Thyroid gland (tissue), 4 donors: ENCODE results near the gene MCUR1.

Source experiments
- POLR2A ChIP-seq, 2 donors: fragments of 450-650 bp; IDR thresholded peaks; one replicate each; pipeline ENCODE4 v1.6.1; 2017; ENCODE audit warnings: antibody characterized with exemption in 2 of 2, mild to moderate bottlenecking in 2 of 2, moderate library complexity in 1 of 2
- TF ChIP-seq, protein P1 (sequence below), 6 experiments: fragments of 200-600 bp in 3 of 6; fragments of 450-650 bp in 3 of 6; sonication (generic) in 3 of 6; IDR thresholded peaks; one replicate each; pipeline ENCODE4 v1.5.1; 2016 to 2019; ENCODE audit warnings: antibody characterized with exemption in 6 of 6, mild to moderate bottlenecking in 2 of 6, inconsistent platforms in 1 of 6, moderate library complexity in 1 of 6

DNA sequence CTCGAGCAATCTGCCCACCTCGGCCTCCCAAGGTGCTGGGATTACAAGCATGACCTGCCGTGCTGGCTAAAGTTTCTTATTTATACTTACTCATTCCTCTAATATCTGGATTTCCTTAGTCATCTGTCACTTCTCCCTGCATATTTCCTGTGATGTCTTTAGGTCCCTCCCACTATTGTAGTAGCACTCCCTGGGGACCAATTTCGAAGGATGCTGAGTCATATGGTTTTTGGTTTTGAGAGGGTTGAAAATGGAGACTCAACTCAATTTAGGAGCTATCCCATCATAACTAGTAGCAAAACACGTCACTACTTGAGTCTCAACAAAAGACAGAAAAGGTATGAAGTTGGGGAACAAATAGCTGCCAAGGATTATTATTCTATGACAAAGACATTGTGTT lies 20.2 kb downstream of the MCUR1 start:
- no peak for TF ChIP-seq POLR2A (IDR thresholded peaks at IDR 0.05)
- TF ChIP-seq, protein P1, sequence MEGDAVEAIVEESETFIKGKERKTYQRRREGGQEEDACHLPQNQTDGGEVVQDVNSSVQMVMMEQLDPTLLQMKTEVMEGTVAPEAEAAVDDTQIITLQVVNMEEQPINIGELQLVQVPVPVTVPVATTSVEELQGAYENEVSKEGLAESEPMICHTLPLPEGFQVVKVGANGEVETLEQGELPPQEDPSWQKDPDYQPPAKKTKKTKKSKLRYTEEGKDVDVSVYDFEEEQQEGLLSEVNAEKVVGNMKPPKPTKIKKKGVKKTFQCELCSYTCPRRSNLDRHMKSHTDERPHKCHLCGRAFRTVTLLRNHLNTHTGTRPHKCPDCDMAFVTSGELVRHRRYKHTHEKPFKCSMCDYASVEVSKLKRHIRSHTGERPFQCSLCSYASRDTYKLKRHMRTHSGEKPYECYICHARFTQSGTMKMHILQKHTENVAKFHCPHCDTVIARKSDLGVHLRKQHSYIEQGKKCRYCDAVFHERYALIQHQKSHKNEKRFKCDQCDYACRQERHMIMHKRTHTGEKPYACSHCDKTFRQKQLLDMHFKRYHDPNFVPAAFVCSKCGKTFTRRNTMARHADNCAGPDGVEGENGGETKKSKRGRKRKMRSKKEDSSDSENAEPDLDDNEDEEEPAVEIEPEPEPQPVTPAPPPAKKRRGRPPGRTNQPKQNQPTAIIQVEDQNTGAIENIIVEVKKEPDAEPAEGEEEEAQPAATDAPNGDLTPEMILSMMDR (IDR thresholded peaks at IDR 0.05): no peak
